DMS153 treated with DMSO at 0.1 percent for 48 hours (cell line): Measurements from ENCODE around the gene CSTPP1.
"Not testable (repeated sequence)": the region's sequence is repeated elsewhere in the genome, so short reads cannot be mapped to it uniquely, and the experiment has no call there.

ENCODE experiments used
- DNase-seq: peaks from one replicate; lab custom pipeline; 2025; ENCODE audit not compliant: unreplicated experiment; lab: John Stamatoyannopoulos, UW

The CSTPP1 gene

DNA sequence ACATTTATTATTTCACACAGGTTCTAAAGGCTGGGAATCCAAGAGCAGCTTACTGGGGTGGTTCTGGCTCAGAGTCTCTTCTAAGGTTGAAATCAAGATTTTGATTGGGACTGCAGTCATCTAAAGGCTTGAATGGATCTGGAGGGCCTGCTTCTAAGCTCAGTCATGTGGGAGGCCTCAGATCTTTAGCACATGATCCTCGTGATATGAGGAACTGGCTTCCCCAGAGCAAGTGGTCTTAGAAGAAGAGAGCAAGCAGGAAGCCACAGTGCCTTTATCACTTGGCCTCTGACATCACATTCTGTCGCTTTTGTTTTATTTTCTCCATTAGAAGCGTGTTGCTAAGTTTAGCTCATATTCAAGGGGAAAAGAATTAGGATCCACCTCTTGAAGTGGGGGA lies 151.2 kb downstream of the CSTPP1 start:
- DNase-seq, result no peak

GRCh38 chr11:47093541-47093940 lies 157.0 kb downstream of the CSTPP1 start:
- DNase-seq, result no peak

- not testable (repeated sequence) for DNase-seq
Measured at GRCh38 chr11:47096871-47097270, 160.3 kb downstream of the CSTPP1 start.

DNA sequence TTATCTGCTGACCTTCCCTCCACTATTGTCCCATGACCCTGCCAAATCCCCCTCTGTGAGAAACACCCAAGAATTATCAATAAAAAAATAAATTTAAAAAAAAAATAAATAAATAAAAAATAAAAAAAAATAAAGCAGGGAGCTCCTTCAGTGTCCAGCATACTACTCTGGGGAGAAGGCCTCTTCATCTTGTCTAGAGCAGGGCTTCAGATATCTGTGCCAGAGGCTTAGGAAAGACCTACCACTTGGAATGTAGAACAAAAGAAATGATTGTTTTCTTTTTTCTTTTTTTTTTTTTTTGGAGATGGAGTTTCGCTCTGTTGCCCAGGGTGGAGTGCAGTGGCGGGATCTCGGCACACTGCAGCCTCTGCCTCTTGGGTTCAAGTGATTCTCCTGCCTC lies 161.7 kb downstream of the CSTPP1 start:
- DNase-seq, result not testable (repeated sequence)

GRCh38 chr11:47099214-47099917 lies 162.8 kb downstream of the CSTPP1 start:
- DNase-seq, result peak; percentile 66

GRCh38 chr11:47099918-47100315 lies 163.4 kb downstream of the CSTPP1 start:
- no peak for DNase-seq

GRCh38 chr11:47101406-47101805 lies 164.8 kb downstream of the CSTPP1 start:
- no peak for DNase-seq

DNA sequence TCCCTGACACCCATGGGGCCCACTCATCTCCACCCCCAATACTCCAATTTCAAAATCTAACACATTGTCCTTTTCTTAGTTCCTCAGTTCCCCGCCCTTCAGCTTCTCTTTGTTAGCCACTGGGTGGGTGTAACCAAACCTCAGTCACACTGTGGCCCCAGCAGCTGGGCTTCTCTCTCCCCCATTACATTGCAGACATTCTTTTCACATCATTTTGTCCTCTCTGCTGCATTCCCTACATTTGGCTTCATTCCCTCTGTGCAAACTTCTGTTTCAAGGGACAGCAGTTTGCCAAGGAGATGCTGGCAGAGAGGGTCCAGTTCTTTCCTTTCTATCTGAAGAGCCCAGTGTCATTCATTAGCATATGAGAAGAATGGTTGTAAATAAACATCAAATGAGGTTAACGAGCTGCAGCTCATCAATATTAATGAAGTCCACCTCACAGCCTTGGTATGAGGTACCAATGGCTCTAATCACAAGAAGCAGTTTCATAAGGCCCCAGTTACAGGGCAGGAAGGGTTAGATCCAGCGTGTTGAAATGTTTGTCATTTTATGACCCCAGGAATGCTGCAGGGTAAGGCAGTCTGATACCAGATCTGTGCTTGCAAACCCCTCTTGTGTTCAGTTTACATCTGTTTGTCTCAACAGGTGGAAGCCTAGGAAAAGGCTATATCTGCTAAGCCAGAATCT lies 167.8 kb downstream of the CSTPP1 start:
- DNase-seq, result no peak

- DNase-seq, result no peak
Measured at GRCh38 chr11:47105541-47105940, 169.0 kb downstream of the CSTPP1 start.

DNA sequence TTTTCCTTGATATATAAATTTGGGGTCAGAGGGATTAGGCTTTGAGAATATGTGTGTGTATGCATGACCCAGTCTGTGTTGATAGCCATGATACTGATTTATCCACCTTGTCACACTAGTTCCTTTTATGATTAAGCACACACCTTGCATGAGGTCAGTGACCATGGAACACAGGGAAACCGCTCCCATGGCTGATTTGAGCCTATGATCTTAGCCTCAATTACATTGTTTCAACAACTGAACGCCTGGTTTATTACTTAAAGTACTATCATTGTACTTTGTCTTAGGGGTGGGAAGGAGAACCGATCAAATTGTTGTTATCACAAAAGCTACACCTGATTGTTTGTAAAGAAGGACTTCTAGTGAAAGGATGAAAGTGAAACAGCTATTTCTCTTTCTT lies 169.4 kb downstream of the CSTPP1 start:
- DNase-seq, result no peak

GRCh38 chr11:47106798-47107411 lies 170.3 kb downstream of the CSTPP1 start:
- peak; percentile 81 for DNase-seq

GRCh38 chr11:47107744-47108143 lies 171.2 kb downstream of the CSTPP1 start:
- DNase-seq, result no peak

GRCh38 chr11:47108214-47108613 lies 171.7 kb downstream of the CSTPP1 start:
- no peak for DNase-seq

- no peak for DNase-seq
Measured at GRCh38 chr11:47109051-47109726, 172.6 kb downstream of the CSTPP1 start.

GRCh38 chr11:47109727-47110246 lies 173.2 kb downstream of the CSTPP1 start:
- no peak for DNase-seq

DNA sequence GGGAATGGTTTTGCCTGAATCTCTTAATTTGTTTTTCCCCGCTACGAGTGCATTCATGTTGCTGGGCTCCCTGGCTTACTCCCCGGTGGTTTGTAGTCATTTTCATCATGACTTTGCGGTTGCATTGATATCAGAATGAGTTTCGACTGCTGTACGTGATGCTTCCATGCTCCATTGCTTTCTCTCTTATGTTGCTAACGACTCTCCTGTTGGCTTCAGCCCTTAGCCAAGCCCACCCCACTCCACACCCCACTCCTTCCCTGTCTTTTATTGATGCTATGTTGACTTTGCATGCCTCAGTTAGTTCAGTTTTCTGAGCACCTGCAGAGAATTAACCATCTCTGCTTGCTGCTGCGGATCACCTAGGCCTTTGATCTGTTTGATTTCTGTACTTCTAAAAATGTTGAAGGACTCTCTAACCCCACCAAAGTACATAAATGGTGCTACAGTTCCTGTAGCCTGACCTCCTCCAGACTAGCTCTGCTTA lies 174.8 kb downstream of the CSTPP1 start:
- DNase-seq, result peak; percentile 92

GRCh38 chr11:47112941-47113340 lies 176.4 kb downstream of the CSTPP1 start:
- DNase-seq, result not testable (repeated sequence)

DNA sequence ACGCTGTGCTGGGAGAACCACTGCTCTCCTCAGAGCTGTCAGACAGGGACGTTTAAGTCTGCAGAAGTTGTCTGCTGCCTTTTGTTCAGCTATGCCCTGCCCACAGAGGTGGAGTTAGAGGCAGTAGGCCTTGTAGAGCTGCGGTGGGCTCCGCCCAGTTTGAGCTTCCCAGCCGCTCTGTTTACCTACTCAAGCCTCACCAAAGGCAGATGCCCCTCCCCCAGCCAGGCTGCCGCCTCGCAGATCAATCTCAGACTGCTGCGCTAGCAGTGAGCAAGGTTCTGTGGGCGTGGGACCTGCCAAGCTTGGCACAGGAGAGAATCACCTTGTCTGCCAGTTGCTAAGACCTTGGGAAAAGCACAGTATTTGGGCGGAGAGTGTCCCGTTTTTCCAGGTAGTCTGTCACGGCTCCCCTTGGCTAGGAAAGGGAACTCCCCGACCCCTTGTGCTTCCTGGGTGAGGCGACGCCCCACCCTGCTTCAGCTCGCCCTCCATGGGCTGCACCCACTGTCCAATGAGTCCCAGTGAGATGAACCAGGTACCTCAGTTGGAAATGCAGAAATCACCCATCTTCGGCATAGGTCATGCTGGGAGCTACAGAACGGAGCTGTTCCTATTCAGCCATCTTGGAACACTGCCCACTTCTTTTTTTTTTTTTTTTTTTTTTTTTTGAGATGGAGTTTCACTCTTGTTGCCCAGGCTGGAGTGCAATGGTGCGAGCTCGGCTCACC lies 182.6 kb downstream of the CSTPP1 start:
- peak; percentile 56 for DNase-seq

DNA sequence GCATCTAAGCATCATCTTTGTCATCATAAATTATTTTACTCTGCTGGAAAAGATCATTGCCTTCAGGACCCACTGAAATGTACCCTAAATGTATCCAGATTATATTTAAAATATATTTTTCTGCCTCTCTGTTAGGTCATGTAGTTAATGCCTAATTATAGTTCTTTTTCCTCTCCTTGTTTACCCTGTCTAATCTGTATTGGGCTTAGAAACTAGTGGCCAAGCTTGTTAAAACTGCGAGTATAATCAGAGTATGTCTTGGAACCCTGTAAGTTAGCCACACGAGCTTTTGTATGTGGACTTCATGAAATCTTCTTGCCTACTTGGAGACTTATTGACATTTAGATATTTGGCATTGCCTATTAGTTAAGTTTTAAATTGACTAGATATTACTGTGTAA lies 184.5 kb downstream of the CSTPP1 start:
- DNase-seq, result no peak

GRCh38 chr11:47121731-47122130 lies 185.2 kb downstream of the CSTPP1 start:
- DNase-seq, result no peak

DNA sequence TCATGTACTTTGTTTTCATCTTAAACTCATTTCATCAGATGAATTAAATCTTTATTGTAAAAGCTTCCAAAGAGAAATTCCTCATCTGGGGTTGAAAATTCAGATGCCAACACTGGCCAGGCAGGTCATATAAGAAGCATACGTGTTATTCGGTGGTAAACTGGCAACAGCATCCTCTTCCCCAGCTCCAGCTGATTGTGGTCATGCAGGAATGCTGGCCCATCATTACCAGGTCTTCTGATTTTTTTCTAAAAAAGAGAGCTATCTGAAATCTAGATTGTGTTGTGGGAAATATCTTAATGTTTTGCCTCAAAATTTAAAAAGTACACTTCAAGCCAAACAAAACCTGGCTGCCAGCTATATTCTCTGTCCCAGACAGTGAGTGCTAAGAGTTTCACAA lies 186.5 kb downstream of the CSTPP1 start:
- DNase-seq, result no peak
